T-helper 1 cell treated with Interleukin-12 subunit alpha and Interleukin-12 subunit beta and Interleukin-4 antibody, amounts not matched to agents 30 μg/mL and 1 μg/mL, for 36 hours (primary cell): ENCODE measurements around the gene CNKSR2.
"Not testable (repeated sequence)": the region's sequence is repeated elsewhere in the genome, so short reads cannot be mapped to it uniquely, and the experiment has no call there.

Source experiments
- H3K27ac Mint-ChIP-seq: one replicate; pipeline ENCODE4 v1.8.0; 2021; ENCODE audit warnings: mild to moderate bottlenecking, mixed read lengths
- H3K27me3 Mint-ChIP-seq: one replicate; pipeline ENCODE4 v1.8.0; 2021; ENCODE audit warnings: low read depth, mixed read lengths
- H3K36me3 Mint-ChIP-seq: one replicate; pipeline ENCODE4 v1.8.0; 2021; ENCODE audit warnings: low read depth, mixed read lengths
- H3K4me1 Mint-ChIP-seq: one replicate; pipeline ENCODE4 v1.8.0; 2021; ENCODE audit warnings: low read depth, mixed read lengths
- H3K4me3 Mint-ChIP-seq: one replicate; pipeline ENCODE4 v1.8.0; 2021; ENCODE audit warnings: mild to moderate bottlenecking, moderate library complexity, mixed read lengths
- H3K9me3 Mint-ChIP-seq: one replicate; pipeline ENCODE4 v1.8.0; 2021; ENCODE audit warnings: mixed read lengths

The CNKSR2 gene

GRCh38 chrX:21400408-21401121 lies 26.3 kb downstream of the CNKSR2 start:
- Mint-ChIP-seq H3K27ac (no peak overlapping the region), H3K4me1 (peaks cover 2% of the 10 kb centered on the region), H3K9me3 (no peaks in the 10 kb centered on the region), H3K27me3 (no peaks in the 10 kb centered on the region), H3K36me3 (no peaks in the 10 kb centered on the region), H3K4me3 (no peak overlapping the region)

GRCh38 chrX:21408307-21408706 lies 34.1 kb downstream of the CNKSR2 start:
- H3K4me1 Mint-ChIP-seq = no peaks in the 10 kb centered on the region
- no peaks in the 10 kb centered on the region for H3K9me3 Mint-ChIP-seq
- H3K27me3 Mint-ChIP-seq = no peaks in the 10 kb centered on the region
- no peaks in the 10 kb centered on the region for H3K36me3 Mint-ChIP-seq
- no peak overlapping the region for H3K27ac Mint-ChIP-seq
- H3K4me3 Mint-ChIP-seq = no peak overlapping the region

DNA sequence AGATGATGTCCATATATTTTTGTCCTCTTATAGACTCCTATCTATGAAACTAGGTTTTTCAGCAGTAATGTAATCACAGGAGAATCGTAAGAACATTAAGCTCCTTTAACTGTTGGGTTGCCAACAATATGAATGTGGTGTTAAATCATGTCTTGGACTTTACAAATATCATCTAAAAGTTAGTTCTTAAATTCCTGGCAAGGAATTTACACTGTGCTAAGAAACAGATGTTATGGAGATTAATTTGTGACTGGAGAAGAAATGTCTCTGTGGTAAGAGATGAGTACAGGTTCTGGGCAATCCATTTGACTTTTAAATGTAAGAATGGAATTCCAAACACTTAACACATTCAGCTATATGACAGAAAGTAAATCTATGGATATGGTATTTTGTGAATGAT lies 34.6 kb downstream of the CNKSR2 start:
- Mint-ChIP-seq H3K4me1 (no peaks in the 10 kb centered on the region), H3K4me3 (no peak overlapping the region), H3K9me3 (no peaks in the 10 kb centered on the region), H3K27ac (no peak overlapping the region), H3K27me3 (no peaks in the 10 kb centered on the region), H3K36me3 (no peaks in the 10 kb centered on the region)

- Mint-ChIP-seq H3K27me3 (no peaks in the 10 kb centered on the region), H3K9me3 (peaks cover 12% of the 10 kb centered on the region), H3K4me3 (no peak overlapping the region), H3K4me1 (no peaks in the 10 kb centered on the region), H3K27ac (no peak overlapping the region), H3K36me3 (peaks cover 1% of the 10 kb centered on the region)
Measured at GRCh38 chrX:21412029-21412428, 37.8 kb downstream of the CNKSR2 start.

DNA sequence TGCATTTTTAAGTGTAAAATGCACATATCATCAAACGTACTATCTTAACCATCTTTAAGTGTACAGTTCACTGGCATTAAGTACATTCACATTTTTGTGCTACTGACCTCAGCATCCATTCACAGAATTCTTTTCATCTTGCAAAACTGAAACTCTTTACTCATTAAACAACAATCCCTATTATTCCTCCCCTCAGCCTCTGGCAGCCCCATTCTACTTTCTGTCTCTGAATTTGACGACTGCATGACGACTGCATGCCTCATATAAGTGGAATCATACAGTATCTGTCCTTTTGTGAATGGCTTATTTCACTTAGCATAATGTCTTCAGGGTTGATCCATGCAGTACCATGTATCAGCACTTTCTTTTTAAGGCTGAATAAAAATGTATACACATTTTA lies 38.7 kb downstream of the CNKSR2 start:
- Mint-ChIP-seq H3K27ac (no peak overlapping the region), H3K27me3 (no peaks in the 10 kb centered on the region), H3K36me3 (peaks cover 1% of the 10 kb centered on the region), H3K4me3 (no peak overlapping the region), H3K9me3 (peaks cover 18% of the 10 kb centered on the region), H3K4me1 (no peaks in the 10 kb centered on the region)

- H3K4me3 Mint-ChIP-seq = no peak overlapping the region
- peaks cover 4% of the 10 kb centered on the region for H3K36me3 Mint-ChIP-seq
- no peaks in the 10 kb centered on the region for H3K9me3 Mint-ChIP-seq
- H3K4me1 Mint-ChIP-seq = no peaks in the 10 kb centered on the region
- H3K27me3 Mint-ChIP-seq = no peaks in the 10 kb centered on the region
- H3K27ac Mint-ChIP-seq = no peak overlapping the region
Measured at GRCh38 chrX:21427086-21427485, 52.9 kb downstream of the CNKSR2 start.

DNA sequence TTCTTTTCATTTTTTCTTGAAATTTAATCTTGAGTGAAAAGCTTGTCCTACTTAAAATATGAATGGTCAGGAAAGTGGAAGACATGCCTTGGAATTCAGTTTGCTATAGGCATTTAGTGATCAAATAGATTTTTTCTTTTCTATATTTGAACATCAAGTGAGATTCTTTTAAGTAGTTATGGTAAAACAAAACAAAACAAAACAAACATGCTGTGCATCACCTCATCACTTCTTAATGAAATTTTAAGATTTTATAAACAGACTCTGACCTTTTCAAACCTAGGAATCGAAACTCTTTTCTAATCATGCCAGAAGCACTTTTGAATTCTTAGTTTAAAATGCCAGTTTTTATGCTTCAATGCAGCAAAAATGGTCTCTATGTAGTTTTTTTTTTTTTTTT lies 62.8 kb downstream of the CNKSR2 start:
- Mint-ChIP-seq H3K27ac (no peak overlapping the region), H3K9me3 (no peaks in the 10 kb centered on the region), H3K36me3 (peaks cover 2% of the 10 kb centered on the region), H3K4me3 (no peak overlapping the region), H3K27me3 (no peaks in the 10 kb centered on the region), H3K4me1 (peaks cover 12% of the 10 kb centered on the region)

DNA sequence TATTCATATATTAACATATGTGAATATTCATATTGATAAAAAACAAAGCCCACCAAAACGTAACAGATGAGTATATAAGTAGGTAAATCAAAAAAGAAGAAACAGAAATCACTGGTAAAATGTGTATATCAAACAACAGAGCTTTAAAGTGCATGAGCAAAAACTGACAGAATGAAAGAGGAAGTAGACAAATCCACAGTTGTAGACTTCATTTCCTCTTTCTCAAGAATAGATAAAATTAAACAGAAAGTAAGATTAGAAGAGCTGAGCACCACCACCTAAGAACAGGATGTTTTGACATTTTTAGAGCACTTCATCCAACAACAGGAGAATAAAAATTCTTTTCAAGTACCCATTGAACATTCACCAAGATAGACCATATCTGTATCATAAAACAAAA lies 64.6 kb downstream of the CNKSR2 start:
- peaks cover 12% of the 10 kb centered on the region for H3K4me1 Mint-ChIP-seq
- peak overlapping the region; percentile 87 for H3K27ac Mint-ChIP-seq
- H3K4me3 Mint-ChIP-seq = peak overlapping the region; percentile 72
- peaks cover 2% of the 10 kb centered on the region for H3K36me3 Mint-ChIP-seq
- H3K9me3 Mint-ChIP-seq = no peaks in the 10 kb centered on the region
- no peaks in the 10 kb centered on the region for H3K27me3 Mint-ChIP-seq

GRCh38 chrX:21440911-21441310 lies 66.7 kb downstream of the CNKSR2 start:
- H3K27ac Mint-ChIP-seq = no peak overlapping the region
- no peak overlapping the region for H3K4me3 Mint-ChIP-seq
- no peaks in the 10 kb centered on the region for H3K9me3 Mint-ChIP-seq
- no peaks in the 10 kb centered on the region for H3K27me3 Mint-ChIP-seq
- H3K4me1 Mint-ChIP-seq = peaks cover 12% of the 10 kb centered on the region
- H3K36me3 Mint-ChIP-seq = peaks cover 2% of the 10 kb centered on the region

- no peaks in the 10 kb centered on the region for H3K36me3 Mint-ChIP-seq
- no peaks in the 10 kb centered on the region for H3K9me3 Mint-ChIP-seq
- peaks cover 2% of the 10 kb centered on the region for H3K4me1 Mint-ChIP-seq
- no peak overlapping the region for H3K27ac Mint-ChIP-seq
- H3K27me3 Mint-ChIP-seq = no peaks in the 10 kb centered on the region
- H3K4me3 Mint-ChIP-seq = no peak overlapping the region
Measured at GRCh38 chrX:21457718-21458117, 83.5 kb downstream of the CNKSR2 start.

DNA sequence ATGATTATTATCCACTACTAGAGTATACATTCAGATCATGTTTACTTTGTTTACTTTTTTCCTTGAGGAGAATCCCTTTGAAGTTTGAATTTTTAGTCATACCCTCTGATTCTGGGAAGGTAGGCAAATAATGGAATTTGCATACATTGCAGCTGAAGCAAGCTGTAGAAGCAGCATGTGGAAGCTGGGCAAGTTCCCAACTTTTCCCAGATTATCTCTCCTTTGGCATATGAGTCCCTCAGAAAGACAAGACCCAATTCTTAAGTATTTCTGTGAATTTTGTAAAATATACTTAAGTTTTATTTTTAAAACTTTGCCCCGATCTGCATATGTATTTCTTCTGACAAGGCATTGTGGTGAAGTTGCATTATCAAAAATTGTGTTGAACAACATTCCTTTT lies 94.9 kb downstream of the CNKSR2 start:
- H3K4me3 Mint-ChIP-seq = no peak overlapping the region
- no peaks in the 10 kb centered on the region for H3K27me3 Mint-ChIP-seq
- no peaks in the 10 kb centered on the region for H3K36me3 Mint-ChIP-seq
- H3K27ac Mint-ChIP-seq = no peak overlapping the region
- no peaks in the 10 kb centered on the region for H3K9me3 Mint-ChIP-seq
- no peaks in the 10 kb centered on the region for H3K4me1 Mint-ChIP-seq

GRCh38 chrX:21476909-21477308 lies 102.7 kb downstream of the CNKSR2 start:
- Mint-ChIP-seq H3K36me3 (no peaks in the 10 kb centered on the region), H3K9me3 (no peaks in the 10 kb centered on the region), H3K27ac (no peak overlapping the region), H3K4me3 (no peak overlapping the region), H3K27me3 (no peaks in the 10 kb centered on the region), H3K4me1 (no peaks in the 10 kb centered on the region)

DNA sequence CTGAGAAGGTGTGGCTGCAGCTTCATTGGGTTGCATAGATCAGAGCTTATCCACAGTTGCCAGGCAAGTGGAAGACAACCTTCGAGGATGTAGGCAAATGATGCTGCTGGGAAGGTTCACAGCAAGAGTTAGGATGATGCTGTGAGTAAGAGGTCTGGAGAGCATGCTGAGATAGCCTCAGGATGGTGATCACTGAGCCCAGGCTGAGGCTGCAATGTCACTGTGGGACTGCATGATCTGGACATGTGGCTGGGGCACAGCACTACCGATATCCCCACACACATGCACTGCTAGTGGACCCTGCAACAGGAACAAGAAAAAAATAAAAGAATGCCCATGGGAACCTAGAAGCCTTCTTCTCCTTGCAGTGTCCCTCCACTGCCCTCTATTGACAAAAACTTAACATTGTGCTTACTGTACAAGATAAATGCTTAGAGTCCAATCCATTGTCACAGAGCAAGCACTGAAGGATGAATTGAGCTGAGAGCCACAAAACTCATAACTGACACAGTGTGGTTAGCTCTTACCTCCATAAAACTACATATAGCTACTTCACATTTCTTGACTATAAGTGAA lies 105.6 kb downstream of the CNKSR2 start:
- no peaks in the 10 kb centered on the region for H3K4me1 Mint-ChIP-seq
- no peak overlapping the region for H3K4me3 Mint-ChIP-seq
- H3K27me3 Mint-ChIP-seq = no peaks in the 10 kb centered on the region
- no peaks in the 10 kb centered on the region for H3K36me3 Mint-ChIP-seq
- no peaks in the 10 kb centered on the region for H3K9me3 Mint-ChIP-seq
- H3K27ac Mint-ChIP-seq = no peak overlapping the region

GRCh38 chrX:21481761-21482160 lies 107.5 kb downstream of the CNKSR2 start:
- H3K36me3 Mint-ChIP-seq = no peaks in the 10 kb centered on the region
- H3K4me3 Mint-ChIP-seq = no peak overlapping the region
- no peaks in the 10 kb centered on the region for H3K27me3 Mint-ChIP-seq
- no peaks in the 10 kb centered on the region for H3K4me1 Mint-ChIP-seq
- no peaks in the 10 kb centered on the region for H3K9me3 Mint-ChIP-seq
- no peak overlapping the region for H3K27ac Mint-ChIP-seq

DNA sequence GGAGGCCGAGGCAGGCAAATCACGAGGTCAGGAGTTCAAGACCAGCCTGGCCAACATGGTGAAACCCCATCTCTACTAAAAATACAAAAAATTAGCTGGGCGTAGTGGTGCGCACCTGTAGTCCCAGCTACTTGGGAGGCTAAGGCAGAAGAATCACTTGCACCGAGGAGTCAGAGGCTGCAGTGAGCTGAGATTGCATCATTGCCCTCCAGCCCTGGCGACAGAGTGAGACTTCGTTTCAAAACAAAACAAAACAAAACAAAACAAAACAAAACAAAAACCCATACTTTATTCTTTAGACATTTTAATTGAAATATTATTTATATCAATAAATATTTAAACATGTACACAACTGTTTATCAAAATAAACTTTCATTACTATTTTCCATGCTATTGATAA lies 109.8 kb downstream of the CNKSR2 start:
- H3K27ac Mint-ChIP-seq, H3K36me3 Mint-ChIP-seq, H3K9me3 Mint-ChIP-seq, H3K4me3 Mint-ChIP-seq, H3K27me3 Mint-ChIP-seq, H3K4me1 Mint-ChIP-seq: not testable (repeated sequence)
